Neural cell (in vitro differentiated cells): ENCODE data around the gene ANGPT4. TPM values are rescaled to one million over a fixed set of nuclear protein-coding genes. Genes with fewer than 3 reads are reported as not detected.

Source experiments
- H2AFZ ChIP-seq: fragments of 200-600, 300-800 bp; sonication (generic), shearing (Covaris generic); 2 replicates; pipeline ENCODE4 v1.6.0; 2014; ENCODE audit warnings: low read depth, mild to moderate bottlenecking, antibody characterized with exemption, low read length, moderate library complexity
- H3F3A ChIP-seq: fragments of 200-600 bp; shearing (Covaris generic); 2 replicates; pipeline ENCODE4 v1.6.1; 2016; ENCODE audit warnings: mild to moderate bottlenecking, moderate library complexity, mixed read lengths, antibody characterized with exemption, low read length; ENCODE audit not compliant: insufficient read depth, poor library complexity, severe bottlenecking
- H3K27ac ChIP-seq: fragments of 200-600, 300-800 bp; sonication (generic), shearing (Covaris generic); 2 replicates; pipeline ENCODE4 v1.5.1; 2014; ENCODE audit warnings: mild to moderate bottlenecking, low read length, moderate library complexity
- H3K27me3 ChIP-seq: fragments of 300-800, 200-600 bp; sonication (generic), shearing (Covaris generic); 2 replicates; pipeline ENCODE4 v1.6.0; 2014; ENCODE audit warnings: mild to moderate bottlenecking, low read depth, low read length, moderate library complexity; ENCODE audit not compliant: insufficient read depth
- H3K36me3 ChIP-seq: fragments of 300-800, 200-600 bp; sonication (generic), shearing (Covaris generic); 2 replicates; pipeline ENCODE4 v1.5.1; 2014; ENCODE audit warnings: mild to moderate bottlenecking, antibody characterized with exemption, low read length, moderate library complexity; ENCODE audit not compliant: insufficient read depth
- H3K4me2 ChIP-seq: fragments of 300-800, 200-600 bp; sonication (generic), shearing (Covaris generic); 2 replicates; pipeline ENCODE4 v1.6.0; 2014; ENCODE audit warnings: mild to moderate bottlenecking, low read length
- H3K4me3 ChIP-seq: fragments of 300-800, 200-600 bp; sonication (generic), shearing (Covaris generic); 2 replicates; pipeline ENCODE4 v1.5.1; 2014; ENCODE audit warnings: mild to moderate bottlenecking, low read length, moderate library complexity
- H3K79me2 ChIP-seq: fragments of 200-600 bp; shearing (Covaris generic); replicated peaks from 2 replicates; pipeline ENCODE4 v1.6.0; 2014; ENCODE audit warnings: mild to moderate bottlenecking, low read length, moderate library complexity; ENCODE audit not compliant: insufficient read depth
- H3K9ac ChIP-seq: fragments of 300-800, 200-600 bp; sonication (generic), shearing (Covaris generic); 2 replicates; pipeline ENCODE4 v1.6.1; 2016; ENCODE audit warnings: mild to moderate bottlenecking, low read length, mixed read lengths
- H3K9me2 ChIP-seq: fragments of 200-600 bp; shearing (Covaris generic); 2 replicates; pipeline ENCODE4 v1.6.1; 2016; ENCODE audit warnings: mild to moderate bottlenecking, low read length, mixed read lengths; ENCODE audit not compliant: insufficient read depth
- H3K9me3 ChIP-seq: fragments of 200-600, 300-800 bp; sonication (generic), shearing (Covaris generic); 2 replicates; pipeline ENCODE4 v1.6.1; 2016; ENCODE audit warnings: mild to moderate bottlenecking, mixed run types, low read length, moderate library complexity, mixed read lengths
- H4K20me1 ChIP-seq: fragments of 200-600 bp; shearing (Covaris generic); 2 replicates; pipeline ENCODE4 v1.6.1; 2016; ENCODE audit warnings: mild to moderate bottlenecking, mixed run types; ENCODE audit not compliant: insufficient read depth
- EP300 ChIP-seq: fragments of 450-650 bp; conservative IDR thresholded peaks from 2 replicates; pipeline ENCODE4 v1.6.1; 2014; ENCODE audit warnings: antibody characterized with exemption, mild to moderate bottlenecking, moderate library complexity; ENCODE audit not compliant: poor library complexity, severe bottlenecking
- EZH2 ChIP-seq: fragments of 200-600, 300-800 bp; shearing (Covaris generic), sonication (generic); IDR thresholded peaks from 2 replicates; pipeline ENCODE4 v1.6.1; 2014; ENCODE audit warnings: antibody characterized with exemption, low read length, borderline replicate concordance, mild to moderate bottlenecking; ENCODE audit not compliant: insufficient read depth, poor library complexity, severe bottlenecking
- MXI1 ChIP-seq: fragments of 450-650 bp; conservative IDR thresholded peaks from 2 replicates; pipeline ENCODE4 v1.6.1; 2014; ENCODE audit warnings: antibody characterized with exemption, mild to moderate bottlenecking; ENCODE audit not compliant: poor library complexity, severe bottlenecking
- POLR2AphosphoS5 ChIP-seq: IDR thresholded peaks from 2 replicates; pipeline ENCODE4 v1.6.1; 2012
- RAD21 ChIP-seq: fragments of 450-650 bp; conservative IDR thresholded peaks from 2 replicates; pipeline ENCODE4 v1.6.1; 2014; ENCODE audit warnings: antibody characterized with exemption, mild to moderate bottlenecking, moderate library complexity
- SMC3 ChIP-seq: fragments of 450-650 bp; conservative IDR thresholded peaks from 2 replicates; pipeline ENCODE4 v1.6.1; 2014; ENCODE audit warnings: antibody characterized with exemption, mild to moderate bottlenecking, moderate library complexity; ENCODE audit not compliant: poor library complexity
- TAF1 ChIP-seq: IDR thresholded peaks from 2 replicates; pipeline ENCODE4 v1.6.1; 2012; ENCODE audit warnings: low read depth
- polyA plus RNA-seq: library from polyadenylated mRNA; depleted of rRNA; stranded (reverse); fragments of >200 nt; gene quantifications from 2 replicates; pipeline ENCODE4 v1.2.3, GENCODE V29; 2014
- TF ChIP-seq, protein P1 (sequence below): fragments of 450-650 bp; IDR thresholded peaks from 2 replicates; pipeline ENCODE4 v1.5.1; 2014; ENCODE audit warnings: antibody characterized with exemption, mild to moderate bottlenecking, moderate library complexity; ENCODE audit not compliant: poor library complexity, severe bottlenecking
- TF ChIP-seq, protein P2 (sequence below): IDR thresholded peaks from 2 replicates; pipeline ENCODE4 v1.6.1; 2012; ENCODE audit warnings: borderline replicate concordance

The ANGPT4 gene
- polyA plus RNA-seq, 1 donor from 2014 or later: not detected

DNA sequence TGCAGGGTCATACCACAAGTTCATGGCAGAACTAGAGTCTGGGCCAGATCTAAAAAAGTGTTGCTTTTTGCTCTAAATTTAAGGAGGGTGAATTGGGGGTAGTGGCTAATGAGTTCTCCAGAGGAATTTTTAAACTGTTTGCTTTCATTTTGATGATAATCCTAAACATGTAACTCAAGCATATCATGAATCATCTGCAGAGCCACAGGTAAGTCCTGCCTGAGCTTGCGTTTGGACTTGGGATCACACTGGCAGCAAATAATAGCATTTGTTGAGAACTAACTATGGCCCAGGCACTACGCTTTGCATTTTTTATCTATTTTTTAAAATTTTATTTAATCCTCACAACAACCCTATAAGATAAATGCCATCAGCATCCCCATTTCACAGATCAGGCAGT is 55.2 kb downstream of the ANGPT4 start:
- H3F3A ChIP-seq: no peaks in the 10 kb centered on the region
- H2AFZ ChIP-seq: no peak overlapping the region
- no peaks in the 10 kb centered on the region for H3K9me2 ChIP-seq
- H3K27ac ChIP-seq: no peak overlapping the region
- H4K20me1 ChIP-seq: no peaks in the 10 kb centered on the region
- H3K79me2 ChIP-seq: no peaks in the 10 kb centered on the region
- TF ChIP-seq, protein P1, sequence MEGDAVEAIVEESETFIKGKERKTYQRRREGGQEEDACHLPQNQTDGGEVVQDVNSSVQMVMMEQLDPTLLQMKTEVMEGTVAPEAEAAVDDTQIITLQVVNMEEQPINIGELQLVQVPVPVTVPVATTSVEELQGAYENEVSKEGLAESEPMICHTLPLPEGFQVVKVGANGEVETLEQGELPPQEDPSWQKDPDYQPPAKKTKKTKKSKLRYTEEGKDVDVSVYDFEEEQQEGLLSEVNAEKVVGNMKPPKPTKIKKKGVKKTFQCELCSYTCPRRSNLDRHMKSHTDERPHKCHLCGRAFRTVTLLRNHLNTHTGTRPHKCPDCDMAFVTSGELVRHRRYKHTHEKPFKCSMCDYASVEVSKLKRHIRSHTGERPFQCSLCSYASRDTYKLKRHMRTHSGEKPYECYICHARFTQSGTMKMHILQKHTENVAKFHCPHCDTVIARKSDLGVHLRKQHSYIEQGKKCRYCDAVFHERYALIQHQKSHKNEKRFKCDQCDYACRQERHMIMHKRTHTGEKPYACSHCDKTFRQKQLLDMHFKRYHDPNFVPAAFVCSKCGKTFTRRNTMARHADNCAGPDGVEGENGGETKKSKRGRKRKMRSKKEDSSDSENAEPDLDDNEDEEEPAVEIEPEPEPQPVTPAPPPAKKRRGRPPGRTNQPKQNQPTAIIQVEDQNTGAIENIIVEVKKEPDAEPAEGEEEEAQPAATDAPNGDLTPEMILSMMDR: no peak
- no peak for TF ChIP-seq EP300
- no peak for TF ChIP-seq RAD21
- no peak for TF ChIP-seq TAF1
- TF ChIP-seq POLR2AphosphoS5: no peak
- no peak for TF ChIP-seq EZH2
- TF ChIP-seq MXI1: no peak
- TF ChIP-seq SMC3: no peak
- TF ChIP-seq, protein P2, sequence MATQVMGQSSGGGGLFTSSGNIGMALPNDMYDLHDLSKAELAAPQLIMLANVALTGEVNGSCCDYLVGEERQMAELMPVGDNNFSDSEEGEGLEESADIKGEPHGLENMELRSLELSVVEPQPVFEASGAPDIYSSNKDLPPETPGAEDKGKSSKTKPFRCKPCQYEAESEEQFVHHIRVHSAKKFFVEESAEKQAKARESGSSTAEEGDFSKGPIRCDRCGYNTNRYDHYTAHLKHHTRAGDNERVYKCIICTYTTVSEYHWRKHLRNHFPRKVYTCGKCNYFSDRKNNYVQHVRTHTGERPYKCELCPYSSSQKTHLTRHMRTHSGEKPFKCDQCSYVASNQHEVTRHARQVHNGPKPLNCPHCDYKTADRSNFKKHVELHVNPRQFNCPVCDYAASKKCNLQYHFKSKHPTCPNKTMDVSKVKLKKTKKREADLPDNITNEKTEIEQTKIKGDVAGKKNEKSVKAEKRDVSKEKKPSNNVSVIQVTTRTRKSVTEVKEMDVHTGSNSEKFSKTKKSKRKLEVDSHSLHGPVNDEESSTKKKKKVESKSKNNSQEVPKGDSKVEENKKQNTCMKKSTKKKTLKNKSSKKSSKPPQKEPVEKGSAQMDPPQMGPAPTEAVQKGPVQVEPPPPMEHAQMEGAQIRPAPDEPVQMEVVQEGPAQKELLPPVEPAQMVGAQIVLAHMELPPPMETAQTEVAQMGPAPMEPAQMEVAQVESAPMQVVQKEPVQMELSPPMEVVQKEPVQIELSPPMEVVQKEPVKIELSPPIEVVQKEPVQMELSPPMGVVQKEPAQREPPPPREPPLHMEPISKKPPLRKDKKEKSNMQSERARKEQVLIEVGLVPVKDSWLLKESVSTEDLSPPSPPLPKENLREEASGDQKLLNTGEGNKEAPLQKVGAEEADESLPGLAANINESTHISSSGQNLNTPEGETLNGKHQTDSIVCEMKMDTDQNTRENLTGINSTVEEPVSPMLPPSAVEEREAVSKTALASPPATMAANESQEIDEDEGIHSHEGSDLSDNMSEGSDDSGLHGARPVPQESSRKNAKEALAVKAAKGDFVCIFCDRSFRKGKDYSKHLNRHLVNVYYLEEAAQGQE: no peak
- H3K4me2 ChIP-seq: no peak overlapping the region
- no peaks in the 10 kb centered on the region for H3K27me3 ChIP-seq
- no peak overlapping the region for H3K9ac ChIP-seq
- H3K9me3 ChIP-seq: no peaks in the 10 kb centered on the region
- H3K4me3 ChIP-seq: no peak overlapping the region
- no peaks in the 10 kb centered on the region for H3K36me3 ChIP-seq

DNA sequence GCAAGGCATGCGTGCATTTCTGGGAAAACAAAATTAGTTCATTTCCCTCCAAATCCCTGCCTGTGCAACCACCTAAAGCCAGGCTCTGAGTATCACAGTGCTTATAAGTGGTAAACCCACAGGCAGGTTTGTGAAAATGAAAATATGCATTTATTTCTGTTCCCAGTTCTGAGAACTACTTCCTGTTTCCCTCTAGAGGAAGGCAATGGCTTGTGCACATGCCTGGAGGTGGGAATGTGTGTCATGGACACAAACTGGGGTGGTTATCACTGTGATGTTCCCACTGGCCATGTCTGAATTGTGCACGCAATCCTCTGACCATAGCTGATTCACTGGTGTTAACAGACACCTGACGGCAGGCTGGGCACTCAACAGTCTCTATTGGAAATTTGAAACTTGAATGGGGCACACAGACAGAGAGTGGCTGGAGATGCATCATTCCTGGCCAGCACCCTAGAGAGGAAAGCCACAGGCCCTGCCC is 56.3 kb downstream of the ANGPT4 start:
- Histone ChIP-seq H2AFZ (no peak overlapping the region), H3K4me2 (no peak overlapping the region), H3K79me2 (no peaks in the 10 kb centered on the region), H4K20me1 (no peaks in the 10 kb centered on the region), H3K27ac (no peak overlapping the region), H3K36me3 (no peaks in the 10 kb centered on the region), H3K9ac (no peak overlapping the region), H3K9me2 (no peaks in the 10 kb centered on the region), H3K4me3 (no peak overlapping the region), H3K27me3 (no peaks in the 10 kb centered on the region), H3F3A (no peaks in the 10 kb centered on the region), H3K9me3 (no peaks in the 10 kb centered on the region)
- TF ChIP-seq, protein P2: no peak
- TF ChIP-seq RAD21: no peak
